ENCODE results near the gene SGMS1.

The SGMS1 gene

DNA sequence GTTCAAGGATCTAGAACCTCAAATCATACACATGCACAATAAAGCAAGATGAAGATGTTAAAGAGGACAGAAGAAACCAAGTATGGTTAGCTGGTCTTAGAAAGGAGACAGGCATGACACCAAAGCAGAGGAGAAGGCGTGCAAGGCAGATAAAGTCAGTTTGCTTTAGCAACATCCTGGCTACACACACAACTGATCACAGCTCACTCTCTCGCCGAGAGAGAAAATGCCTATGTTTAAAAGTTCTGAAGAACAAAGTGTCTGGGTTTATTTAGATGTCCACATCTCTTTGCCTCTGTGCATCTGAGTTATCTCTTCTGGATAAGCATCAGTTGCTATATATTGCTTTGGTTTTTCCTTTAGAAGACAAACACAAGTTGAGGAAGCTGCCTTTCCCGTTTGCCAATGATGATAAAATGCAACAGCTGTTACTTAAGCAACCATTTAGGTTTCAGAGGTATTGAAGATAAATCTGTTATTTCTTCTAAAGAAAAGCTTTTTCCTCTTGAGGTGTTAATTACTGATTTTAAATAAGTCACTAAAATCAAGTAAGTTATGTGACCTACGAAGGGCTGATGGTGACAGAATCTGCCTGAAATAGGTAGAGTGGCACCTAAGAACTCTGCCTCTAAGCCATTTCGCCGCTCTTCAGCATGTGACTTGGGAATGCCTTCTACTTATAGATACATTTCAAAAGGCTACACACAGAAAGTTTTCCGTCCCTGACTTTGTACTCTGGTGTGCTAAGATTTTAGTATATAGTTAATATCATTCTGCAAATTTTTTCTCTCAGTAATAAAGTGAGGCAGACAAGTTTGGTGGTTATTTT, 226.2 kb downstream of the SGMS1 start:
- no peak for DNase-seq (ENCODE audit: low spot score)

DNA sequence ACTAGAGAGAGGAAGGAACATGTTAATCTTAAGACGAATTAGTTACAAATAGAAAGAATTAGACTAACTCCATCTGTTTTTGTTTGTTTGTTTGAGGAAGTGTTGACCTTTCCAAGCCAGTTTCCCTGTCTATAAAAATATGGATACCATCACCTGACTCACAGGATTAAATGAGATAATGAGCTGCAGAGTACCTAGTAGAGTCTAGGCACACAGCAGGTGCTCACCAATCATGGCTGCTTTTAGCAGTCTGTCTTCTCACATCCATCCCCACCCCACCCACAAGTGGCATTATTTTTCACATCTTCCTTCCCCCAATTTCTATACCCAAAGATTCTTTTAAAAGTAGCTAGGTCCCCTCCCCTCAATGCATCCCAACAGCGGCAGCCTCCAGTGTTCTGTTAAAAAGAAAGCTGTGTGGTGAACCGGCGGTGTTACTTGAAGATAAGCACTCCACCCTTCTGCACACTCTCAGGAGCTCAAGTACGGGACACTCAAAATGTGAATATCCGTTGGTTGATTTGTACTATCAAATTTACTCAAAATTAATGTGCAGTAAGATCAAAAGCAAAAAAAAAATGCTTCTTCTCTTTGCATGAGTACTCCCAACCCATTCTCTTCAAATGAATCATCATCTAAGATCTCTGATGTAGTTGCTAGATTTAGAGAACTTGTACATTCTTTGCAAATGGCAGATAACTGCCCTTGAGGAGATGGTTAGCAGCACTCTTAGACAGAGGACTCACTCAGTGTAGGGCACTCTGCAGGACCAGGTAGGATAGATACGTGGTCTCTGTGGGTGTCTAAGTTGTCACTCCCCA, 227.1 kb downstream of the SGMS1 start:
- no peak for DNase-seq (ENCODE audit: low spot score)

DNA sequence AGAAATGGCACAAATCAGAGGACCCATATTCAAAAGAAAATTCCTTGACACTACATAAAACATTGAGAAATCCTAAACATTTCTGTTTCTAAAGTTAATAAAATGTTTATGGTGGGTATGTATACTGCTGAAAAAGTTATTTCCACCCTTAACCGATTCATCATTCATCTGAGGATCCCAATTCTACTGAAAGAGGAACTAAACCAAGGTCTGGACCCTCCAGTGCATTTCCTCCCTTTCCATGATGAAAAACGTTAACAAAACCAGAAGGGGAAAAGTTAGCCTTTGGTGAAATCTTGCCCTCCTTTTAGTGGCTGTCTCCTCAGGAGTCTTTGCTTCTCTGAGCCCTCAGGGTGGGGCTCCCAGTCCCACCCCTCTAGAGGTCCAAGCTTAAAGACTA, 227.9 kb downstream of the SGMS1 start:
- DNase-seq (ENCODE audit: low spot score): no peak

DNA sequence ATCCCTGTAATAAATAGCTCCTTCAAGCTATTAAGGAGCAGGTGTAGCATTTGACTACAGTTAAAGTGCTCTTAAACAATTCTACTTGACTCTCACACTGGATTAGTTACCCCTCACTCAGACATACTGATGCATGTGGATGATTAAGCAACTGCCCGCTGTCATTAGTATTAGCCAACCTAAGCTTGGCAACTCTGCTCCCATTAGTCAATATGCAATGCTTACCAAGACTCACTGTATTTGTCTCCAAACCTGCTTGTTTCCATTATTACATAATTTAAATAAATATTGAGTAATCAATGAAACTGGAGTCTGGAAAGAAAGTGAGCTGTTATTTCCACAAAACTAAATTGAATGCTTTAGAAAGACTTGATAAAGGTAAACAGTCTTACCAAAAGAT, 228.5 kb downstream of the SGMS1 start:
- DNase-seq (ENCODE audit: low spot score): no peak

DNA sequence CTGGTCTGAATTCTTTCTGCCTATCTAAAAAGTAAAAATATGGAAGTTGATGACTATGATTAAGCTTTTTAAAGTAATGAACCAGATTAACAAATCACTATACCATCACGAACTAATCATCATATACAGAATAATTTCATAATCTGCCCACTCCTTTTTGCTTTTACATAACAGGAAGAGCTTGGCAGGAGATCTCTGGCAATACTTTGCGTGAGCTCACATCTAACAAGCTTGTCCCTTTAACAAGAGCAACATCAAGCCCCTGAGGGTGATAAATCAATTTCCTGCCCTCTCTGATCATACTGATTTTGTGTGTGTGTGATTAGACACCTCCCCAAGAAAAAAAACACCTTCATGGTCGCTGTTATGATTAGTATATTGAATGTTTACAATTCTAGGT, 228.9 kb downstream of the SGMS1 start:
- no peak for DNase-seq (ENCODE audit: low spot score)

DNA sequence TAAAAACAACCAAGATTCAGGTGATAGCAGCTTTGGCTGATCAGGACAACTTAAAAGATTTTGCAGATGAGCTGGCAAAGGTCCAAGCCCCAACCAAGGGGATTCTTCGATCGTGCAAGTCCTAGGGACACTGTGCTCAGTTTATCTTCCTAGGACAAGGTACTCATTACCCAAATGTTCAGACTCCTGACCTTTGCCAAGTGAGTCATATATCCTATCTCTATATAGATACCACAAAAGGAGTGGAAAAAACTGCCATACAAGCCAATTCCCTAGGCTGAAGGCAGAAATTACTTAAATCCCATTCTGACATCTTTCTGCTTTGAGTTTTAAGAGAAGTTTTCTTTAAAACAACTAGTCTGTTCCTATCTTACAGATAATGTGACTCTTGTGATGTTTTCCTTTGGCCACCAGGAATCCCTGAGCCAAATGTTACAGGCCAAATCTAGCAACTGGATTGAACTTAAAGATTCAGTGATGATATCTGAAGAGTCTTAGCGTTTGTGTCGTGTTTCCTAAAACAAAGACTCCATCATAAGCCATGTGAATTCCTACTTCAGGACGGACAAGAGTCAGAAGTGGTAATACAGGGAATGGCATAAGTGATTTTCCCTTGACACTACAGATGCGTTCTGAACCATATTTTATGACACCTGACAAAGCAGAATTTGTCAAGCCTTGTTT, 229.8 kb downstream of the SGMS1 start:
- peak; percentile 71 for DNase-seq (ENCODE audit: low spot score)

DNA sequence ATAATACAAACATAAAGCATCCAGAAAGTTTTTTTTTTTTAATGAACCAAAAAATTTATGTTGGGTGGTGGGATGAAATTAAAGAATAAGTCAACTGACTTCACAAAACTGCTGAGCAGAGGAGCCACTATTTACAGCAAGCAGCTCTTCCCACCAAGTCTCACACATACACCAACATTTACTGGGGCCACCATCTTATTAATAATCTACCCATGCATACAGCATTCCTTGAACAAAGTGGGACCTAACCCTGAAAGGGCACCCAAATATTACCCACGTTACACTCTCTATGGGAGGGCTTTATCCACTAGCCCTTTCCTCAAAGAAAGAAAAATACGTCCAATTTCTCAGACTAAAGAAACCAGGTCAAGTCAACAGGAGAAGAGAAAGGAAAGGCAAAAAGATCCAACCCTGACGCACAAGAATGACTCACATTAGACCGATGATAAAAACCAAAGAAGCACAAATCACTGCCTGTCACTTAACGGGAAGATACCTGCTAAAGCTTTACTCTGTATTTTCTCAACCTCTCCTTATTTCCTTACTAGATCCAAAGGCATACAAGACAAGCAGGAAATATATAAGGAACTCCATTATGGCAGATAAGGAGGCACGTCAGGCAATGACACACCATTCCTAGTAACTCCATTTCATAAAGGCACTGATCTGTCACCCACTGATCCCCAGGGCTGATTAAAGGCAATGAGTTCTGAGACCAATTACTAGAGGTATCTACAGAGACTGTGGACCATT, 230.6 kb downstream of the SGMS1 start:
- peak; percentile 26 for DNase-seq (ENCODE audit: low spot score)

DNA sequence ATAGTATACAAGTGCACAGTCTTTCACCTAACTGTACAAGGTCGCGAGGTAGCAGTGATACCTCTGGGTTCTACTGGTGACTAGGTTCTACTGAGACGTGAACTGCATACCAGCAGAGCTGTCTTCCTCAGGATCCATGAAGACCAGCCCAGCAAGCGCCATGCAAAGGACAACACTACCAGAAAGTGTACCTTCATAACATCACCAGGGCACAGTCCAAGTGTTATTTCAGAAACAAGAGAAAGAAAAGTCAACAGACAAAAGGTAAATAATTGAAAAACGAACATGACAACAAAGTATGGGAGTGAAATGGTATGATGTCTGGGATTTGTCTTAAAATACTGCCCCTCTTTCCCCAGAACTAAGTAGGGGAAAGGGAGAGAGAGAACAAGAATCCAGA, 231.3 kb downstream of the SGMS1 start:
- no peak for DNase-seq (ENCODE audit: low spot score)

DNA sequence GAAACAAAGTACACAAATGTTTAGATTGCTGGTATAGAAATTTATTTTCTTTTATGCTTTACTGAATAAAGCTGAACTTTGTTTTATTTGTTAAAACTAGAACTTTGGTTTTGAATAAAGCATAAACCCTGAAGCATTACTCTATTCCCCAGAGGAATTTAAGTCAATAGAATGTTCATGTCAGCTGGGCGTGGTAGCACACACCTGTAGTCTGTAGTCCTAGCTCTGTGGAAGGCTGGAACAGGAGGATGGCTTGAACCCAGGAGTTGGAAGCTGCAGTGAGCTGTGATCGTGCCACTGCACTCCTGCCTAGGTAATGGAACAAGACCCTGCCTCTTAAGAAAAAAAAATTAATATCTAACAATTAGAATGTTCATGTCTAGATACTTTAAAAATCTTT, 233.5 kb downstream of the SGMS1 start:
- DNase-seq (ENCODE audit: low spot score): no peak

DNA sequence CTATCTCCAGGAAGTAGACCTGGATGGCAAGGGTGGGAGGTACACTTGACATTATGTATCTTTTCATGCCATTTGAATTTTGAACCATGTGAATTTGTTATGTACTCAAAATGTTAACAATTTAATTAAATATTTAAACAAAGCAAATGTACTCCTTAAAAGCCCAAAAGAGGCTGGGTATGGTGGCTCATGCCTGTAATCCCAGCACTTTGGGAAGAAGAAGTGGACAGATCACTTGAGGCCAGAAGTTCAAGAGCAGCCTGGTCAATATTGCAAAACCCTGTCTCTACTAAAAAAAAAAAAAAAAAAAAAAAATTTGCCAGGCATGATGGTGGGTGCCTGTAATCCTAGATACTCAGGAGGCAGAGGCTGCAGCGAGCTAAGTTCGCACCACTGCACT, 235.6 kb downstream of the SGMS1 start:
- DNase-seq (ENCODE audit: low spot score): no peak

DNA sequence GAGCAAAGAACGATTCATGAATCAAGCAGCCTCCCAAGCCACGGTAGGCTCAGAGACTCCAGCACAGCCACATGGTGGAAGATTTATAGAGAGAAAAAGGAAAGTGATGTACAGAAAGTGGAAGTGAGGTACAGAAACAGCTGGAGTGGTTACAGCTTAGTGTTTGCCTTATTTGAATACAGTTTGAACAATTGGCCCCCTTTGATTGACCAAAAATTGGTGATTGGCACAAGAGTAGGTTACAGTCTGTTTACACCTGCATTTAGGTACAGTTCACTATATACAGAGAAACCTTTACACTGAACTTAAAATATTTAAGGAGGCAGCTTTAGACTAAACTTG, 236.1 kb downstream of the SGMS1 start:
- no peak for DNase-seq (ENCODE audit: low spot score)

DNA sequence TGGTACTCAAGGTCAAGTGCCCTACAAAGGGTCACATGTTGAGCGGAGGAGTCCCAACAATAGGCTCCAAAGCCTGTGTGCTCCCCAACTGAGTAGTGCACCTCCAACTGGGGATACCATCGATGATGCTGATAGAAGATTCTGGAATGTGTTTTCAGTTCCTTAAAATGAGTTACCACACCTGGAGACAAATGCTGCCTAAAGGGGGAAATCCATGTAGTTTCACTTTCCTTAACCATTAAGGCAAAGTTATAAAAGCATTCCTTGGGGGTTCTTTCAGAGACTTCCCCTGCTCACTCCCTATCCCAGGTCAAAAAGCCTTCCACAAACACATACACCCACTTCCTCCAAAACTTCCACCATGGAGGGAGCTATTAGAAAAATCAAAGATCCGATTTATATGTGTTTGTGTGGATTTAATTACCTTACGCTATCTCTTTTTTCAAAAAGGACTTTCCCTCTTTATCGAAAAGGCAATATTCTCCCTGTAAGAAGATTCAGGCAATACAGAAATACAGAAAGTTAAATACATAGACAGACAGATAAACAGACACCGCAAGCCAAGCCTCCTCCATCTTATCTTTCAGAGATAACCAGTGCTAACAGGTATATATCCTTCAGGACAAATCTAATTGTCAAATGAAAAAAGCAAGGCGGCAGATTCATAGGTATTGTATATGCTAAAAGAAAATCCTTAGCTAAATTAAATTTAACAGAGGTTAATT, 236.6 kb downstream of the SGMS1 start:
- DNase-seq (ENCODE audit: low spot score): no peak

DNA sequence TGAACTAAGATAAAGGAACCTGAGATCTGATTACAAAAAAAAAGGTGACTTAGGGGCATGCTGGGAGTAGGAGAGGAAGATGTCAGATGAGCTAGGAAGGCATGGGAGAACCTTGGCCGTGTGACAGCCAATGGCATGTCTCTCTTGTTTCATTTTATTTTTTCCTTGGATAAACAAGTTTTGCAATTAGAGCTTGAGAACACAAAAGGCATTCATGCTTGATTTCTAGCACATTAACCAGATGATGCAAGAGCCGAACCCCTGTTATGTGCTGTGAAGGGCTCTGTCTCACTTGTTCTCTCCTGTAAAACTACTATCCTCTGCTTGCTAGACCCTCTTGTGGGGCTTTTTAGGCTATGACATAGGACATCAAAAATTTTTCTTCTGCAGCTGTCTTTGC, 238.1 kb downstream of the SGMS1 start:
- DNase-seq (ENCODE audit: low spot score): no peak

DNA sequence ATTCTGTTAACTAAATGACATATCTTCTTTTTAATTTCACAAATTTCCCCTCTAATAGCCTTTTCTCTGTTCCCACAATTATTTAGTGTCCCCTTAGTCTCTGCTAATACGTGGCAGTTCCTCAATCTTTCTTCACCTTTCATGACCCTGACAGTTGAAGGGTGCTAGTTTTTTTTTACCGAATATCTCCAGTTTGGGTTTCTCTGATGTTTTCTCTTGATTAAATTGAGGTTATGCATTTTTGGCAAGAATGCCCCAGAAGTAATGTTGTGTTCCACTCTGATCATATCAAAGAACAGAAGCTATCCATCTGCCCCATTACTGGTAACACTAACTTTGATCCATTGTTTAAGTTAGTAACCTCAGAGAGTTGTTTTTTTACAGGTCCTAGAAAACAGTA, 238.9 kb downstream of the SGMS1 start:
- DNase-seq (ENCODE audit: low spot score): no peak

DNA sequence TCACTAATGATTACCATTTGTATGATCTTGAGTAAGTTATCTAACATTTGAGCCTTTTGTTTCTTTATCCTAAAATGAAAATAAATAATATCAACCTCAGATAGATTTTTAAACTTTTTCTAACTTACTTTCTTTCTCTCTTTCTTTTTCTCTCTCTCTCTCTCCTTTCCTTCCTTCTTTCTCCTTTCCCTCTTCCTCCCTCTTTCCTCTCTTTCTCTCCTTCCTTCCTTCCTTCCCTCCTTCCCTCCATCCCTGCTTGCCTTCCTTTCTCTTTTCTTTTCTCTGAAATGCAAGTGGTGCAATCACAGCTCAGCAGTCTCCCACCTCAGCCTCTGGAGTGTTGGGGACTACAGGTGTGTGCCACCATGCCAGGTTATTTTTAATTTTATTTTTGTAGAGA, 239.5 kb downstream of the SGMS1 start:
- no peak for DNase-seq (ENCODE audit: low spot score)

DNA sequence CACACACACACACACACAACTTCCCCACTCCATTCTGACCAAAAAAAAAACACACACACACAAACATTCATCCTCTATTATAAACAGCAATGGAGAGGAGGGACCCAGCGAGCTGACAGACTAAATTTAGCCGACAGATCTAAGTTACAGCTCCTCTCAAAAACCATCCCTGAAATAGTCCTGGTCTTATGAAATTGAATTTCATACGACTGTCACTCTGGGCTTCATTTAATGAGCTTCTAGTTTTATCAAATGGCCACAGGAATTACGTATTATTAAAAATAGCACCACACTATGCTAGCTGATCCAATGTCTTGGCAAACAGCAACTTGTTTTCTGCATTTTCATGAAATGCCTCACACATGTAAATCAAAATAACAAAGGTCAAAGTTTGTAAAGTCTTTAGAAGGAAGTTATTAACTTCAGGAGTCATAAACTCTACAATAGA, 241.2 kb downstream of the SGMS1 start:
- no peak for DNase-seq (ENCODE audit: low spot score)

DNA sequence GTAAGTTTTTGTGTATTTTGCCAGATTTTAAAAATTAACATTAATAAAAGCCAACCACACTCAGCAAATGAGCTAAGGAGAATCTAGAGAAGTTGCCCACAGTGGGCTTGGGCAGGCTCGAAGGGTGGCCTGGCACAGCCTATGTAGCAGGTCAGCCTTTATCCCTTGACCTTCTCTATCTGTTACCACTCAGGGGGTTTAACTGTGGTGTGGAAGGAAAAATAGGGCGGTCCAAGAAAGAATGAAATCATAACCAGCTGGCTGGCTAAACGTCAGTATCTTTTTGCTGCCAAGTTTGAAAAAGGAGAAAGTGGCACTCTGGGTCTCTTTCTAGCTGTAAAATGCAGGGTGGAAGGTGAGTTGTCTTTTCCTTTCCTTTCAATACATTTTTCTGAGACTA, 242.1 kb downstream of the SGMS1 start:
- DNase-seq (ENCODE audit: low spot score): no peak

DNA sequence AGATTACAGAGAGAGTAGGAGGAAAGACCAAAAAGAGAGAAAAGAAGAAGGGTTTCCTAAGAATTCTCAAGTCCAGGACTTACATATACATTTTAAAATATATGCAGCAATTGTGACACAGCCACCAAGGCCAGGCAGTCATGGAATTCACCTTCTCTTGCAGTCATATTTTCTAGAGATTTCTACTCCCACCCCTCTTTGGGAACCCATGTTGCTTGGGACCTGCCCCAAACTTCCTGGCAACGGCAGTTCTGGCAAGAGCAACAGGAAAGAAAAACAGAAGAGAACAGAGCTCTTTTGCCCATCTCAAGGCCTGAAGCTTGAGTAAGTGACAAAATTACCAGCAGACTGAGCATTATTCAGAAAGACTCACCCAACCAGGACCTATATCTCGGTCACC, 244.1 kb downstream of the SGMS1 start:
- no peak for DNase-seq (ENCODE audit: low spot score)

DNA sequence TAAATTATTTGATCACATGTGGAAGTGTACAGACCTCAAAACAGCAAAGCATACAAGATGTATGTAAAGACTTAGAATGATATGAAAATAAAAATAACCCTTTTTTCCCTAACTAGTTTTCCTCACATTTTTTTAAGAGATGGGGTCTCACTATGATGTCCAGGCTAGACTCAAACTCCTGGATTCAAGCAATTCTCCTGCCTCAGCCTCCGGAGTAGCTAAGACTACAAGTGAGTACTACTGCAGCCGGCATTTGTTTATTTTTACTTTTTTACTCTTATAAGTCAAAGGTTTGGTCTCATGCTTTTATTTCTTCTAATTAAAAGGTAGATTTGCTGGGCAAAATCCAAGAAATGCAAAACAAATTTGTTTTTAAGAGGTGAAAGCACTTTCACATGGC, 248.0 kb downstream of the SGMS1 start:
- DNase-seq (ENCODE audit: low spot score): no peak

DNA sequence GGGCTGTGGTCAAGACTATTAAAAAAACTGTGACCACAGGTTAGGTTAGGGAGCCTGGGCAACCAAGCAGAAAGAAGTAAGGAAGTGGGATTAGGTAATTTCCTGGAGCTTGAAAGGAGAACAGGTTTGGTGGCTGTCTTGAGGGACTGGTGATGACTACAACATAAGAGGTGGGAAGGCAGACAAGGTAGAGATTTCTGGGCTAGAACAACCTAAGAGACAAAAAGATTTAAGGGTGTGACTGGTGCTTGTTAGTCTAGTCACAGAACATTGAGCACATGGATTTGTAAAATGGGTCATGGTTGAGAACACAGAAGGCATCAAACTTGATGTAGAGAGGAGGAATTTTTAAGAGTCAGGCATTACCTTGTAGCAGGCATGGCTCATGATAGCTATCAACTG, 248.7 kb downstream of the SGMS1 start:
- no peak for DNase-seq (ENCODE audit: low spot score)

DNA sequence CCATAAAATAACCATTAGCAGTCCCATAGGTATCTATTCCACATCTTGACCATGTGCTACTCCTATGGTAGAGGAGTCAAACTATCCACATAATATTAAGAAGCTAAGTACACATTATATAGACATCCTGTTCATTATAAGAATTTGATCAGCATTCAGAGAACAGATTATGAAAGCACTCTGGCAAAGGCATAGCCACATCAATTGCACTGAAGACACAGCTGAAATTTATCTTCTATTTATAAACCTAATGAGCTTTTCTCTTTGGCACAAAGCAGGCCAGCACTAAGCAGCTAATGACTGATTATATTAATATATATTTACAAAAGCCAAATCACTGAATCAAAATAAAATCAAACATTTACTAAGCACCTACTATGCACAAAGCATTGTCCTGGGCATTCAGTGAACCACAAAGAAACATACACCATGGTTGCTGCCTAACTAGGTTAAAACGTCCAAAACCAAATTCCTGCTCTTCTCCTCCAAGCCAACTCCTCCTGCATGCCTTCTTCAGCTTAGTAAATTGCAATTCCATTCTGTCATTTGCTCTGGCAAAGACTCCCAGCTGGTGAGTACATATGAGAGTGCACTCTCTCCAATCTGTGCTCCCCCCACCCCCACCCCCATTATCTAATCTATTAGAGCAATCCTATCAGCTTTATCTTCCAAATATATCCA, 249.8 kb downstream of the SGMS1 start:
- DNase-seq (ENCODE audit: low spot score): no peak
